Measurements from ENCODE around the gene C16orf78. TPM values are rescaled to one million over a fixed set of nuclear protein-coding genes. Genes with fewer than 3 reads are reported as not detected.

C16orf78 gene
- total RNA-seq, 1 experiment from 2014 or later: not detected

GRCh38 chr16:49419006-49419405 is 45.4 kb downstream of the C16orf78 start:
- no peaks in the 10 kb centered on the region for H3K9me3 ChIP-seq (ENCODE audit: low read depth, low read length, poor library complexity, severe bottlenecking)
- intact Hi-C loops (cut with micrococcal nuclease; ENCODE audit: unreplicated experiment): no loop called here
- H3K27me3 ChIP-seq (replicated peaks; ENCODE audit: insufficient read depth, low read depth, low read length, poor library complexity): peaks cover 33% of the 10 kb centered on the region
- POLR2A ChIA-PET (ENCODE audit: low non-redundant PET): no interaction called here
- no peak overlapping the region for H3K4me3 ChIP-seq (ENCODE audit: low read depth, low read length, poor library complexity, severe bottlenecking)
- H3K4me1 ChIP-seq (ENCODE audit: insufficient read depth, low read length, poor library complexity, severe bottlenecking): no peaks in the 10 kb centered on the region
- CTCF ChIA-PET: no interaction called here
- BruUV-seq (replicated peaks): no TSS peak
- no peak for TF ChIP-seq CTCF (conservative IDR thresholded peaks at IDR 0.05; ENCODE audit: low read depth, low read length)
- no peak for TF ChIP-seq EZH2 (IDR thresholded peaks at IDR 0.05; ENCODE audit: borderline replicate concordance, low read depth, low read length, poor library complexity, severe bottlenecking)
- no peak for DNase-seq (ENCODE audit: low spot score)
- H3K27ac ChIP-seq (ENCODE audit: low read depth, low read length, poor library complexity, severe bottlenecking): no peak overlapping the region
- no peaks in the 10 kb centered on the region for H3K36me3 ChIP-seq (ENCODE audit: insufficient read depth, low read length, poor library complexity, severe bottlenecking)

DNA sequence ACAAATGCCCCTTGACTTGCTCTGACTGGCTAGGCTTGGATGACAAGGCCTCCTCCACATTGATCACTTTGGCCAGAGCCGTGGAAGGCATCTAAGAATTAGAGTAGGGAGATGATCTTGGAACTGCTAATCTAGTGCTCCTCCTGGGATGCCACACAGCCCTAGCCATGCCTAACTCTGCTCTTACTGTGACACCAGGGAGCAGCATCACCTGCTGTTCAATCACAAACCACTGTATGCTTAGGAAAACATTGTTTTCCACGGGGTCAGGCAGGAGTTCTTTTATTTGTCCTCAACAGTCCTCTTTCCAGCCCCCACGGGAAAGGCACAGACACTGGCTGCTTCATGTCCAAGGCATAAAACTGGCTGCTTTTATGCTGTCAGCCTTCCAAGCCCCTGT is 46.3 kb downstream of the C16orf78 start:
- no peak for TF ChIP-seq EZH2 (IDR thresholded peaks at IDR 0.05; ENCODE audit: borderline replicate concordance, low read depth, low read length, poor library complexity, severe bottlenecking)
- no peak for TF ChIP-seq CTCF (conservative IDR thresholded peaks at IDR 0.05; ENCODE audit: low read depth, low read length)
- BruUV-seq (replicated peaks): no TSS peak

GRCh38 chr16:49422896-49423295 is 49.3 kb downstream of the C16orf78 start:
- intact Hi-C loops (cut with micrococcal nuclease; ENCODE audit: unreplicated experiment): no loop called here
- DNase-seq (ENCODE audit: low spot score): no peak
- Histone ChIP-seq H3K9me3 (ENCODE audit: low read depth, low read length, poor library complexity, severe bottlenecking) (no peaks in the 10 kb centered on the region), H3K4me1 (ENCODE audit: insufficient read depth, low read length, poor library complexity, severe bottlenecking) (no peaks in the 10 kb centered on the region), H3K4me3 (ENCODE audit: low read depth, low read length, poor library complexity, severe bottlenecking) (no peak overlapping the region), H3K27me3 (replicated peaks; ENCODE audit: insufficient read depth, low read depth, low read length, poor library complexity) (peaks cover 31% of the 10 kb centered on the region), H3K36me3 (ENCODE audit: insufficient read depth, low read length, poor library complexity, severe bottlenecking) (no peaks in the 10 kb centered on the region), H3K27ac (ENCODE audit: low read depth, low read length, poor library complexity, severe bottlenecking) (no peak overlapping the region)
- ChIA-PET POLR2A (ENCODE audit: low non-redundant PET) (no interaction called here), CTCF (no interaction called here)
- TF ChIP-seq CTCF (conservative IDR thresholded peaks at IDR 0.05; ENCODE audit: low read depth, low read length): no peak
- TF ChIP-seq EZH2 (IDR thresholded peaks at IDR 0.05; ENCODE audit: borderline replicate concordance, low read depth, low read length, poor library complexity, severe bottlenecking): no peak
- no TSS peak for BruUV-seq (replicated peaks)

More for the DNA sequence above, 46.3 kb downstream of the C16orf78 start:
- DNase-seq (ENCODE audit: low spot score): no peak
- ChIA-PET POLR2A (ENCODE audit: low non-redundant PET) (no interaction called here), CTCF (no interaction called here)
- Histone ChIP-seq H3K27ac (ENCODE audit: low read depth, low read length, poor library complexity, severe bottlenecking) (no peak overlapping the region), H3K4me1 (ENCODE audit: insufficient read depth, low read length, poor library complexity, severe bottlenecking) (no peaks in the 10 kb centered on the region), H3K4me3 (ENCODE audit: low read depth, low read length, poor library complexity, severe bottlenecking) (no peak overlapping the region), H3K9me3 (ENCODE audit: low read depth, low read length, poor library complexity, severe bottlenecking) (no peaks in the 10 kb centered on the region), H3K27me3 (replicated peaks; ENCODE audit: insufficient read depth, low read depth, low read length, poor library complexity) (peaks cover 33% of the 10 kb centered on the region), H3K36me3 (ENCODE audit: insufficient read depth, low read length, poor library complexity, severe bottlenecking) (no peaks in the 10 kb centered on the region)
- intact Hi-C loops (cut with micrococcal nuclease; ENCODE audit: unreplicated experiment): no loop called here

Measured in A673 (cell line).